ENCODE measurements around the gene MIP. TPM values are rescaled to one million over a fixed set of nuclear protein-coding genes. Genes with fewer than 3 reads are reported as not detected.

Gene MIP
- total RNA-seq, result 303 TPM

GRCh38 chr12:56454557-56454956 is at the start of gene MIP:
TSS of gene MIP (minus strand) at chr12:56454657. CDS start at chr12:56454613, 44 bp downstream.

GRCh38 chr12:56488041-56488955 is 33.8 kb upstream of the MIP start, which contains the start of gene GLS2:
TSS of gene GLS2 (minus strand) at chr12:56488161. CDS start at chr12:56488118, 43 bp downstream.

GRCh38 chr12:56468216-56469006 is 14.0 kb upstream of the MIP start, which contains the start of gene SPRYD4:
TSS of gene SPRYD4 (plus strand) at chr12:56468578. CDS start at chr12:56468592, 14 bp downstream.

GRCh38 chr12:56448860-56449621 is 5.4 kb downstream of the MIP start, which contains the start of gene TIMELESS:
TSS of gene TIMELESS (minus strand) at chr12:56449426. CDS start at chr12:56434170, 15,256 bp downstream.

Other genes starting within 250 kb of the MIP start
- 79.0 TPM for gene RNF41, start 232.7 kb downstream of the MIP start, total RNA-seq
- 25.8 TPM for gene NABP2, start 230.3 kb downstream of the MIP start, total RNA-seq
- 2.4 TPM for gene SLC39A5, start 224.6 kb downstream of the MIP start, total RNA-seq
- gene ANKRD52, start 196.3 kb downstream of the MIP start, total RNA-seq, result 22.9 TPM
- gene COQ10A, start 187.7 kb downstream of the MIP start, total RNA-seq, result 17.2 TPM
- gene CS, start 154.3 kb downstream of the MIP start, total RNA-seq, result 109 TPM
- gene CNPY2, start 138.7 kb downstream of the MIP start, total RNA-seq, result 76.5 TPM
- 64.0 TPM for gene PAN2, start 120.7 kb downstream of the MIP start, total RNA-seq
- 0.71 TPM for gene IL23A, start 115.8 kb downstream of the MIP start, total RNA-seq
- 152 TPM for gene STAT2, start 94.5 kb downstream of the MIP start, total RNA-seq
- gene APOF, start 91.8 kb downstream of the MIP start, total RNA-seq, result not detected
- 24.6 TPM for gene TIMELESS, start 5.2 kb downstream of the MIP start, total RNA-seq
- 2.8 TPM for gene SPRYD4, start 13.9 kb upstream of the MIP start, total RNA-seq
- 4.1 TPM for gene GLS2, start 33.5 kb upstream of the MIP start, total RNA-seq
- gene RBMS2, start 67.2 kb upstream of the MIP start, total RNA-seq, result 17.9 TPM
- 65.9 TPM for gene BAZ2A, start 175.7 kb upstream of the MIP start, total RNA-seq
- 392 TPM for gene ATP5F1B, start 191.3 kb upstream of the MIP start, total RNA-seq
- gene PTGES3, start 233.6 kb upstream of the MIP start, total RNA-seq, result 125 TPM